ENCODE data around the gene PTPN13.

The PTPN13 gene

DNA sequence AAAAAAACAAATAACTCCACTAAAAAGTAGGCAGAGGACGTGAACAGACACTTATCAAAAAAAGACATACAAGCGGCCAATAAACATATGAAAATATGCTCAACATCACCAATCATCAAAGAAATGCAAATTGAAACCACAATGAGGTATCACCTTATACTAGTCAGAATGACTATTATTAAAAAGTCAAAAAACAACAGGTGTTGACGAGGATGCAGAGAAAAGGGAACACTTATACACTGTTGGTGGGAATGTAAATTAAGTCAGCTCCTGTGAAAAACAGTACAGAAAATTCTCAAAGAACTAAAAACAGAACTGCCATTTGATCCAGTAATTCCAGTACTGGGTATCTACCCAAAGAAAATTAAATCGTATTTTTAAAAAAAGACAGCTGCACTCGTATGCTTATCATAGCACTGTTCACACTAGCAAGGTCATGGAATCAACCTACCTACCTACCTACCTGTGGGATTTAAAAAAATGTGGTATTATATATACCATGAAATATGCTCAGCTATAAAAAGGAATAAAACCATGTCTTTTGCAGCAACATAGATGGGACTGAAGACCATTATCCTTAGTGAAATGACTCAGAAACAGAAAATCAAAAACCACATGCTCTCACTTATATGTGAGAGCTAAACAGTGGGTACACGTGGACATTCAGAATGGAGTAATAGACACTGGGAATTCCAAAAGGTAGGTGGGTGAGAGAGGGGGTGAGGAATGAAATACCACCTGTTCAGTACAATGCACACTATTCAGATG, 24.8 kb upstream of the PTPN13 start:
- Histone ChIP-seq H3K79me2 (ENCODE audit: insufficient read depth, low read length) (no peaks in the 10 kb centered on the region), H3K4me3 (ENCODE audit: low read length, poor library complexity, severe bottlenecking) (no peak overlapping the region), H3K9ac (ENCODE audit: low read depth, low read length, poor library complexity, severe bottlenecking) (no peak overlapping the region), H3K9me3 (ENCODE audit: insufficient read depth, low read depth, low read length) (no peaks in the 10 kb centered on the region), H3F3A (ENCODE audit: low read depth) (no peaks in the 10 kb centered on the region), H3K9me2 (replicated peaks; ENCODE audit: low read depth, low read length) (no peaks in the 10 kb centered on the region), H4K20me1 (ENCODE audit: insufficient read depth, low read length, poor library complexity, severe bottlenecking) (no peaks in the 10 kb centered on the region), H3K4me1 (ENCODE audit: insufficient read depth, low read length, poor library complexity, severe bottlenecking) (no peaks in the 10 kb centered on the region), H3K4me2 (ENCODE audit: low read depth, low read length, poor library complexity, severe bottlenecking) (no peak overlapping the region), H3K36me3 (ENCODE audit: insufficient read depth, low read length) (no peaks in the 10 kb centered on the region), H2AFZ (ENCODE audit: low read length) (no peak overlapping the region), H3K27me3 (ENCODE audit: insufficient read depth, low read length, poor library complexity, severe bottlenecking) (no peaks in the 10 kb centered on the region)
- TF ChIP-seq, protein P1, sequence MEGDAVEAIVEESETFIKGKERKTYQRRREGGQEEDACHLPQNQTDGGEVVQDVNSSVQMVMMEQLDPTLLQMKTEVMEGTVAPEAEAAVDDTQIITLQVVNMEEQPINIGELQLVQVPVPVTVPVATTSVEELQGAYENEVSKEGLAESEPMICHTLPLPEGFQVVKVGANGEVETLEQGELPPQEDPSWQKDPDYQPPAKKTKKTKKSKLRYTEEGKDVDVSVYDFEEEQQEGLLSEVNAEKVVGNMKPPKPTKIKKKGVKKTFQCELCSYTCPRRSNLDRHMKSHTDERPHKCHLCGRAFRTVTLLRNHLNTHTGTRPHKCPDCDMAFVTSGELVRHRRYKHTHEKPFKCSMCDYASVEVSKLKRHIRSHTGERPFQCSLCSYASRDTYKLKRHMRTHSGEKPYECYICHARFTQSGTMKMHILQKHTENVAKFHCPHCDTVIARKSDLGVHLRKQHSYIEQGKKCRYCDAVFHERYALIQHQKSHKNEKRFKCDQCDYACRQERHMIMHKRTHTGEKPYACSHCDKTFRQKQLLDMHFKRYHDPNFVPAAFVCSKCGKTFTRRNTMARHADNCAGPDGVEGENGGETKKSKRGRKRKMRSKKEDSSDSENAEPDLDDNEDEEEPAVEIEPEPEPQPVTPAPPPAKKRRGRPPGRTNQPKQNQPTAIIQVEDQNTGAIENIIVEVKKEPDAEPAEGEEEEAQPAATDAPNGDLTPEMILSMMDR (conservative IDR thresholded peaks at IDR 0.05; ENCODE audit: low read length): no peak
- TF ChIP-seq EZH2phosphoT487 (IDR thresholded peaks at IDR 0.05; ENCODE audit: borderline replicate concordance): no peak

DNA sequence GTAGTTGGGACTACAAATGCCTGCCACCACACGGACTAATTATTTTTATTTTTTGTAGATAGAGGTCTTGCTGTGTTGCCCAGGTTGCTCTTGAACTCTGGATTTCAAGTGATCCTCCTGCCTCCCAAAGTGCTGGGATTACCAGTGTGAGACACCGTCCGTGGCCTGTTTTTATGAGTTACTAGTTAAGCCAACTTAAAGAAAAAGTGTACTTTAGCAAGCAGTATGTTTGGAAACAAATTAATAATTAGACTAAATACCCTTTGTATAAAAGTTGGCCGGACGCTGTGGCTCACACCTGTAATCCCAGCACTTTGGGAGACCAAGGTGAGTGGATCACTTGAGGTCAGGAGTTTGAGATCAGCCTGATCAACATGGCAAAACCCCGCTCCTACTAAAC, 14.2 kb upstream of the PTPN13 start:
- Histone ChIP-seq H3K27me3 (ENCODE audit: insufficient read depth, low read length, poor library complexity, severe bottlenecking) (no peaks in the 10 kb centered on the region), H3K36me3 (ENCODE audit: insufficient read depth, low read length) (no peaks in the 10 kb centered on the region), H3K4me1 (ENCODE audit: insufficient read depth, low read length, poor library complexity, severe bottlenecking) (no peaks in the 10 kb centered on the region), H3K4me2 (ENCODE audit: low read depth, low read length, poor library complexity, severe bottlenecking) (no peak overlapping the region), H3F3A (ENCODE audit: low read depth) (no peaks in the 10 kb centered on the region), H3K79me2 (ENCODE audit: insufficient read depth, low read length) (no peaks in the 10 kb centered on the region), H3K9me2 (replicated peaks; ENCODE audit: low read depth, low read length) (no peaks in the 10 kb centered on the region), H3K4me3 (ENCODE audit: low read length, poor library complexity, severe bottlenecking) (no peak overlapping the region), H3K9me3 (ENCODE audit: insufficient read depth, low read depth, low read length) (no peaks in the 10 kb centered on the region), H4K20me1 (ENCODE audit: insufficient read depth, low read length, poor library complexity, severe bottlenecking) (no peaks in the 10 kb centered on the region), H3K9ac (ENCODE audit: low read depth, low read length, poor library complexity, severe bottlenecking) (no peak overlapping the region), H2AFZ (ENCODE audit: low read length) (no peak overlapping the region)
- TF ChIP-seq, protein P1 (conservative IDR thresholded peaks at IDR 0.05; ENCODE audit: low read length): no peak
- no peak for TF ChIP-seq EZH2phosphoT487 (IDR thresholded peaks at IDR 0.05; ENCODE audit: borderline replicate concordance)

DNA sequence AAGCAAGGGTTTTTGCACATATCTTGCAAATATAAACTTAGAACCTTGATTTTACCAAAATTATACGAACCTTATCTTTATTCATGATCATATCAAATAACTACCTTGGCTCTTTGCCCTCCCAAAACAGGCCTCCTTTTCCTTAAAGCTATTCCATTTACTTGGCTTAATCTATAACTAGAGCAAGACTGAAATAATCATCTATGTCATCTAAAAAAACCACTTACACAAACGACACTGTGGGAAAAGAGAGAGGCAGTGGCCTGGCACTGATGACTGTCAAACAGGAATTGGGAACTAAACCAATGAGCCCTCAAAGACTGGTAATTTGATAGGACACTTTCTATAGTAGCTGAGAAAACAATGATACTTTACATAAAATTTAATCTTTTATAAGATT, 11.7 kb upstream of the PTPN13 start:
- Histone ChIP-seq H3K9ac (ENCODE audit: low read depth, low read length, poor library complexity, severe bottlenecking) (no peak overlapping the region), H3K4me1 (ENCODE audit: insufficient read depth, low read length, poor library complexity, severe bottlenecking) (no peaks in the 10 kb centered on the region), H3F3A (ENCODE audit: low read depth) (no peaks in the 10 kb centered on the region), H3K36me3 (ENCODE audit: insufficient read depth, low read length) (no peaks in the 10 kb centered on the region), H3K27me3 (ENCODE audit: insufficient read depth, low read length, poor library complexity, severe bottlenecking) (no peaks in the 10 kb centered on the region), H3K4me3 (ENCODE audit: low read length, poor library complexity, severe bottlenecking) (no peak overlapping the region), H4K20me1 (ENCODE audit: insufficient read depth, low read length, poor library complexity, severe bottlenecking) (no peaks in the 10 kb centered on the region), H3K4me2 (ENCODE audit: low read depth, low read length, poor library complexity, severe bottlenecking) (peak overlapping the region; percentile 38), H3K79me2 (ENCODE audit: insufficient read depth, low read length) (no peaks in the 10 kb centered on the region), H3K9me3 (ENCODE audit: insufficient read depth, low read depth, low read length) (no peaks in the 10 kb centered on the region), H3K9me2 (replicated peaks; ENCODE audit: low read depth, low read length) (no peaks in the 10 kb centered on the region), H2AFZ (ENCODE audit: low read length) (peak overlapping the region; percentile 52; the same call in 1 of the 2 replicates)
- TF ChIP-seq EZH2phosphoT487 (IDR thresholded peaks at IDR 0.05; ENCODE audit: borderline replicate concordance): no peak
- TF ChIP-seq, protein P1 (conservative IDR thresholded peaks at IDR 0.05; ENCODE audit: low read length): no peak

Data from Loucy (cell line).